Mesenchymal stem cell (in vitro differentiated cells and primary cell): ENCODE data around the gene CYP24A1.

Source experiments
- DNase-seq: peaks from one replicate; pipeline ENCODE4 v3.0.0-alpha.2; 2013
- H2AFZ ChIP-seq: one replicate; pipeline ENCODE4 v1.6.1; 2013; ENCODE audit warnings: low read depth, mild to moderate bottlenecking, control low read depth, inconsistent platforms, low read length, moderate library complexity
- H2AK5ac ChIP-seq: 2 replicates; pipeline ENCODE4 v1.6.1; 2013; ENCODE audit warnings: low read length, moderate library complexity, mild to moderate bottlenecking, inconsistent platforms; ENCODE audit not compliant: severe bottlenecking
- H2BK120ac ChIP-seq: one replicate; pipeline ENCODE4 v1.6.1; 2013; ENCODE audit warnings: low read depth, mild to moderate bottlenecking, inconsistent platforms, low read length, moderate library complexity
- H2BK12ac ChIP-seq, 2 experiments: one replicate each; pipeline ENCODE4 v1.6.1; 2013; ENCODE audit warnings: inconsistent platforms in 2 of 2, low read length in 2 of 2, mild to moderate bottlenecking in 2 of 2, moderate library complexity in 2 of 2, control low read depth in 1 of 2
- H2BK15ac ChIP-seq: one replicate; pipeline ENCODE4 v1.6.1; 2013; ENCODE audit warnings: mild to moderate bottlenecking, low read depth, inconsistent platforms; ENCODE audit not compliant: poor library complexity, severe bottlenecking
- H2BK5ac ChIP-seq: 2 replicates; pipeline ENCODE4 v1.6.1; 2013; ENCODE audit warnings: low read depth, mild to moderate bottlenecking, low read length, control low read depth, inconsistent platforms; ENCODE audit not compliant: poor library complexity, severe bottlenecking
- H3K14ac ChIP-seq, 2 experiments: one replicate each; pipeline ENCODE4 v1.6.1; 2013; ENCODE audit warnings: inconsistent platforms in 2 of 2, low read length in 2 of 2, control low read depth in 1 of 2, mild to moderate bottlenecking in 1 of 2, moderate library complexity in 1 of 2
- H3K18ac ChIP-seq, 2 experiments: one replicate each; pipeline ENCODE4 v1.6.1; 2013; ENCODE audit warnings: inconsistent platforms in 2 of 2, low read length in 2 of 2, control low read depth in 1 of 2, low read depth in 1 of 2, mild to moderate bottlenecking in 1 of 2
- H3K23ac ChIP-seq, 2 experiments: one replicate each; pipeline ENCODE4 v1.6.1; 2013; ENCODE audit warnings: inconsistent platforms in 2 of 2, low read length in 2 of 2, mild to moderate bottlenecking in 2 of 2, moderate library complexity in 2 of 2, control low read depth in 1 of 2
- H3K27ac ChIP-seq: 2 replicates; pipeline ENCODE4 v1.5.1; 2013; ENCODE audit warnings: mild to moderate bottlenecking, moderate library complexity, low read length, control low read depth, inconsistent platforms; ENCODE audit not compliant: poor library complexity, severe bottlenecking
- H3K27me3 ChIP-seq, 2 experiments: 2 replicates each; pipeline versions ENCODE4 v1.6.1 to v1.7.0; 2013; ENCODE audit warnings: low read length in 2 of 2, mild to moderate bottlenecking in 2 of 2, moderate library complexity in 2 of 2, control low read depth in 1 of 2, inconsistent platforms in 1 of 2; ENCODE audit not compliant: control insufficient read depth in 1 of 2, insufficient read depth in 1 of 2
- H3K36me3 ChIP-seq, 2 experiments: 2 replicates each; pipeline versions ENCODE4 v1.6.1 to v1.7.0; 2013; ENCODE audit warnings: low read length in 2 of 2, control low read depth in 1 of 2, inconsistent platforms in 1 of 2, low read depth in 1 of 2, mild to moderate bottlenecking in 1 of 2; ENCODE audit not compliant: insufficient read depth in 2 of 2, control insufficient read depth in 1 of 2
- H3K4ac ChIP-seq, 2 experiments: one replicate each; pipeline ENCODE4 v1.6.1; 2013; ENCODE audit warnings: inconsistent platforms in 2 of 2, low read length in 2 of 2, mild to moderate bottlenecking in 2 of 2, moderate library complexity in 2 of 2, control low read depth in 1 of 2, low read depth in 1 of 2
- H3K4me1 ChIP-seq: 2 replicates; pipeline ENCODE4 v1.6.1; 2013; ENCODE audit warnings: low read depth, low read length, control low read depth; ENCODE audit not compliant: control insufficient read depth, insufficient read depth
- H3K4me2 ChIP-seq: 2 replicates; pipeline ENCODE4 v1.6.1; 2013; ENCODE audit warnings: low read length, mild to moderate bottlenecking, inconsistent platforms; ENCODE audit not compliant: poor library complexity, severe bottlenecking
- H3K4me3 ChIP-seq, 2 experiments: 2 replicates each; pipeline versions ENCODE4 v1.5.1 to v1.7.0; 2013; ENCODE audit warnings: low read length in 2 of 2, mild to moderate bottlenecking in 2 of 2, control low read depth in 1 of 2, low read depth in 1 of 2; ENCODE audit not compliant: insufficient read depth in 1 of 2
- H3K79me1 ChIP-seq: replicated peaks from 2 replicates; pipeline ENCODE4 v1.6.1; 2013; ENCODE audit warnings: mild to moderate bottlenecking, control low read depth, low read length, inconsistent platforms; ENCODE audit not compliant: poor library complexity, severe bottlenecking
- H3K9ac ChIP-seq: 2 replicates; pipeline ENCODE4 v1.7.0; 2013; ENCODE audit warnings: mild to moderate bottlenecking, low read length, moderate library complexity
- H3K9me3 ChIP-seq: 2 replicates; pipeline ENCODE4 v1.7.0; 2013; ENCODE audit warnings: mild to moderate bottlenecking, low read length; ENCODE audit not compliant: control insufficient read depth
- H4K8ac ChIP-seq: one replicate; pipeline ENCODE4 v1.6.1; 2013; ENCODE audit warnings: inconsistent platforms, mild to moderate bottlenecking, low read length, moderate library complexity
- H4K91ac ChIP-seq: one replicate; pipeline ENCODE4 v1.6.1; 2013; ENCODE audit warnings: mild to moderate bottlenecking, low read length, inconsistent platforms
- WGBS: methylation state at CpG from one replicate; pipeline ENCODE4 v1.1.7; 2013; ENCODE audit warnings: mixed read lengths; 5-methylcytosine and 5-hydroxymethylcytosine counted together

CYP24A1 gene

GRCh38 chr20:54166987-54167662 is 6.7 kb downstream of the CYP24A1 start:
- Histone ChIP-seq H2BK15ac (no peak overlapping the region), H3K27ac (no peak overlapping the region), H4K91ac (no peak overlapping the region), H3K14ac (no peak overlapping the region), H3K9ac (no peak overlapping the region), H2BK5ac (no peak overlapping the region), H2BK12ac (no peak overlapping the region), H3K36me3 (no peaks in the 10 kb centered on the region), H3K4ac (no peak overlapping the region), H3K9me3 (no peaks in the 10 kb centered on the region), H2AK5ac (no peak overlapping the region), H3K23ac (no peak overlapping the region), H3K4me1 (peaks cover 1% of the 10 kb centered on the region), H3K4me2 (no peak overlapping the region), H4K8ac (no peak overlapping the region), H2AFZ (no peak overlapping the region), H3K18ac (no peak overlapping the region), H2BK120ac (no peak overlapping the region), H3K79me1 (no peaks in the 10 kb centered on the region), H3K27me3 (peaks cover 48 to 80% of the 10 kb centered on the region in 2 experiments), H3K4me3 (no peak overlapping the region)
- WGBS = 80% methylated on average over 5 of the region's 7 CpGs
- no peak for DNase-seq

GRCh38 chr20:54165803-54166202 is 8.0 kb downstream of the CYP24A1 start:
- Histone ChIP-seq H3K36me3 (no peaks in the 10 kb centered on the region), H3K4me3 (no peak overlapping the region), H4K91ac (no peak overlapping the region), H3K27me3 (peaks cover 43 to 74% of the 10 kb centered on the region in 2 experiments), H3K79me1 (no peaks in the 10 kb centered on the region), H2AK5ac (no peak overlapping the region), H2BK12ac (no peak overlapping the region), H3K9ac (no peak overlapping the region), H3K23ac (no peak overlapping the region), H3K18ac (no peak overlapping the region), H2BK120ac (no peak overlapping the region), H3K27ac (no peak overlapping the region), H3K4me2 (no peak overlapping the region), H2BK15ac (no peak overlapping the region), H4K8ac (no peak overlapping the region), H2BK5ac (no peak overlapping the region), H3K4me1 (peaks cover 1% of the 10 kb centered on the region), H3K4ac (no peak overlapping the region), H3K9me3 (no peaks in the 10 kb centered on the region), H3K14ac (no peak overlapping the region), H2AFZ (no peak overlapping the region)
- WGBS = 63% methylated on average over 1 of the region's 2 CpGs
- DNase-seq = no peak

GRCh38 chr20:54165014-54165413 is 8.8 kb downstream of the CYP24A1 start:
- H4K91ac ChIP-seq = no peak overlapping the region

GRCh38 chr20:54163402-54163801 is 10.4 kb downstream of the CYP24A1 start:
- Histone ChIP-seq H2BK12ac (no peak overlapping the region), H2AK5ac (no peak overlapping the region), H4K8ac (no peak overlapping the region), H3K27ac (no peak overlapping the region), H2BK15ac (no peak overlapping the region), H4K91ac (no peak overlapping the region), H3K4ac (no peak overlapping the region), H3K23ac (no peak overlapping the region), H2BK120ac (no peak overlapping the region), H3K36me3 (no peaks in the 10 kb centered on the region), H3K14ac (no peak overlapping the region), H3K4me2 (no peak overlapping the region), H3K18ac (no peak overlapping the region), H3K79me1 (no peaks in the 10 kb centered on the region), H3K4me1 (peaks cover 1% of the 10 kb centered on the region), H3K9ac (no peak overlapping the region), H3K9me3 (no peaks in the 10 kb centered on the region), H2BK5ac (no peak overlapping the region), H2AFZ (no peak overlapping the region), H3K27me3 (peaks cover 27 to 53% of the 10 kb centered on the region in 2 experiments), H3K4me3 (no peak overlapping the region)
- 91% methylated on average over 4 of the region's 5 CpGs for WGBS
- DNase-seq = no peak

More at GRCh38 chr20:54165014-54165413, 8.8 kb downstream of the CYP24A1 start:
- Histone ChIP-seq H2BK15ac (no peak overlapping the region), H2BK12ac (no peak overlapping the region), H3K79me1 (no peaks in the 10 kb centered on the region), H3K4me1 (peaks cover 1% of the 10 kb centered on the region), H2AFZ (no peak overlapping the region), H3K27me3 (peaks cover 39 to 67% of the 10 kb centered on the region in 2 experiments), H3K4ac (no peak overlapping the region), H3K27ac (no peak overlapping the region), H3K18ac (no peak overlapping the region), H3K36me3 (no peaks in the 10 kb centered on the region), H2AK5ac (no peak overlapping the region), H3K14ac (no peak overlapping the region), H2BK5ac (no peak overlapping the region), H4K8ac (no peak overlapping the region), H3K4me3 (no peak overlapping the region), H3K4me2 (no peak overlapping the region), H3K9me3 (no peaks in the 10 kb centered on the region), H2BK120ac (no peak overlapping the region), H3K23ac (no peak overlapping the region), H3K9ac (no peak overlapping the region)
- WGBS = 86% methylated on average over 7 of the region's 9 CpGs
- no peak for DNase-seq
